Spleen (tissue), 11 donors: Measurements from ENCODE around the gene AXIN1. TPM values are rescaled to one million over a fixed set of nuclear protein-coding genes. Genes with fewer than 3 reads are reported as not detected.

Experiments
- DNase-seq: peaks from one replicate; pipeline ENCODE4 v3.0.0-alpha.2; 2020
- H3K27ac ChIP-seq, 8 donors: fragments of 200-600 bp; sonication (generic) in 7 of 8; 1 replicate in 4 of 8; 2 replicates in 4 of 8; pipeline versions ENCODE4 v1.5.0 to v1.8.0; 2016 to 2021; ENCODE audit warnings: inconsistent platforms in 4 of 8, mild to moderate bottlenecking in 4 of 8, moderate library complexity in 1 of 8
- H3K27me3 ChIP-seq, 7 donors: fragments of 200-600 bp; sonication (generic) in 6 of 7; replicated peaks in 1 of 7; 1 replicate in 4 of 7; 2 replicates in 3 of 7; pipeline versions ENCODE4 v1.5.0 to v1.8.0; 2016 to 2021; ENCODE audit warnings: inconsistent platforms in 3 of 7, mild to moderate bottlenecking in 1 of 7
- H3K36me3 ChIP-seq, 6 donors: fragments of 200-600 bp; sonication (generic) in 5 of 6; 1 replicate in 4 of 6; 2 replicates in 2 of 6; pipeline versions ENCODE4 v1.5.0 to v1.8.0; 2016 to 2021; ENCODE audit warnings: inconsistent platforms in 2 of 6
- H3K4me1 ChIP-seq, 6 donors: fragments of 200-600 bp; sonication (generic) in 5 of 6; 1 replicate in 3 of 6; 2 replicates in 3 of 6; pipeline versions ENCODE4 v1.5.0 to v1.8.0; 2016 to 2021; ENCODE audit warnings: inconsistent platforms in 3 of 6
- H3K4me3 ChIP-seq, 8 donors: fragments of 200-600 bp; sonication (generic) in 7 of 8; 1 replicate in 4 of 8; 2 replicates in 4 of 8; pipeline versions ENCODE4 v1.5.0 to v1.8.0; 2016 to 2021; ENCODE audit warnings: inconsistent platforms in 4 of 8, mild to moderate bottlenecking in 4 of 8, moderate library complexity in 2 of 8
- H3K9me3 ChIP-seq, 8 donors: fragments of 200-600 bp; sonication (generic) in 7 of 8; 1 replicate in 4 of 8; 2 replicates in 4 of 8; pipeline versions ENCODE4 v1.5.0 to v1.8.0; 2016 to 2021; ENCODE audit warnings: inconsistent platforms in 4 of 8
- CTCF ChIP-seq, 11 experiments: fragments of 200-600 bp in 7 of 11; fragments of 450-650 bp in 4 of 11; sonication (generic) in 4 of 11; IDR thresholded peaks in 8 of 11; conservative IDR thresholded peaks in 3 of 11; 1 replicate in 7 of 11; 2 replicates in 4 of 11; pipeline versions ENCODE4 v1.4.0 to v1.8.0; 2016 to 2021; ENCODE audit warnings: antibody characterized with exemption in 11 of 11, inconsistent platforms in 4 of 11, mild to moderate bottlenecking in 1 of 11
- POLR2A ChIP-seq, 3 donors: fragments of 450-650 bp; IDR thresholded peaks; one replicate each; pipeline ENCODE4 v1.5.1; 2017; ENCODE audit warnings: antibody characterized with exemption in 3 of 3, mild to moderate bottlenecking in 1 of 3
- POLR2AphosphoS5 ChIP-seq, 3 donors: sonication (generic); formaldehyde crosslinking; IDR thresholded peaks; one replicate each; pipeline ENCODE4 v1.5.1; 2017; ENCODE audit warnings: antibody characterized with exemption in 3 of 3
- WGBS, 5 donors: extraction: QIAGEN DNeasy Blood & Tissue Kit in 3 of 5; methylation state at CpG; one replicate each; pipeline versions ENCODE4 v1.1.5 to v1.1.7; 2013 to 2018; 5-methylcytosine and 5-hydroxymethylcytosine counted together
- intact Hi-C: fragments of 100-400 bp; cut with DNase I; formaldehyde crosslinking; loops from one replicate; pipeline ENCODE4 v1.15.0; 2023; ENCODE audit warnings: low total_unique reads
- polyA plus RNA-seq, 3 donors: library from polyadenylated mRNA; stranded (reverse); fragments of 200-250 nt; gene quantifications; one replicate each; pipeline ENCODE4 v1.2.1, GENCODE V29; 2013
- total RNA-seq, 7 donors: library from RNA; depleted of rRNA in 3 of 7; stranded (reverse); fragments of >200 nt in 3 of 7; fragmentation: NEBNext Ultra II Directional in 4 of 7; extraction: Animal tissue kit (Norgen Biotek cat#: 25700) in 4 of 7; gene quantifications; one replicate each; pipeline versions ENCODE4 v1.1.0 to v1.2.1, GENCODE V29; 2016 to 2021
- donor health status: healthy with polysubstance abuse.
- donor health status: DM: no; HTN: no; CAD: no; lungs with moderate emphysema.
- donor health status: DM: no; HTN: no; CAD: no.
- donor health status: Bipolar disorder and iron deficiency.
- donor health status: healthy.
- donor health status: DM: no; HTN: no; CAD: no.
- donor health status: DM: yes; HTN: yes; CAD: no.

The AXIN1 gene
- total and polyA plus RNA-seq, 10 donors, result 12.9 to 27.3 (median 23.9) TPM

- no peaks in the 10 kb centered on the region for H3K9me3 ChIP-seq
- WGBS, 5 donors, result 45 to 50% (median 49%) methylated on average over 6 of the region's 6 CpGs
- no peak for DNase-seq
- peaks cover 0 to 43% (median 24%) of the 10 kb centered on the region in 6 donors for H3K4me1 ChIP-seq
- H3K27ac ChIP-seq, result no peak overlapping the region
- TF ChIP-seq CTCF (IDR thresholded peaks at IDR 0.05 in 8 of 11, conservative IDR thresholded peaks at IDR 0.05 in 3 of 11) (no peak), POLR2AphosphoS5 (IDR thresholded peaks at IDR 0.05) (no peak), POLR2A (IDR thresholded peaks at IDR 0.05) (no peak)
- H3K36me3 ChIP-seq, result no peaks in the 10 kb centered on the region
- H3K4me3 ChIP-seq, result no peak overlapping the region
- intact Hi-C loops, result no loop called here
- peaks cover 4 to 95% (median 46%) of the 10 kb centered on the region in 7 donors for H3K27me3 ChIP-seq
These were observed 73.6 kb downstream of the AXIN1 start for GRCh38 chr16:278863-279366.

DNA sequence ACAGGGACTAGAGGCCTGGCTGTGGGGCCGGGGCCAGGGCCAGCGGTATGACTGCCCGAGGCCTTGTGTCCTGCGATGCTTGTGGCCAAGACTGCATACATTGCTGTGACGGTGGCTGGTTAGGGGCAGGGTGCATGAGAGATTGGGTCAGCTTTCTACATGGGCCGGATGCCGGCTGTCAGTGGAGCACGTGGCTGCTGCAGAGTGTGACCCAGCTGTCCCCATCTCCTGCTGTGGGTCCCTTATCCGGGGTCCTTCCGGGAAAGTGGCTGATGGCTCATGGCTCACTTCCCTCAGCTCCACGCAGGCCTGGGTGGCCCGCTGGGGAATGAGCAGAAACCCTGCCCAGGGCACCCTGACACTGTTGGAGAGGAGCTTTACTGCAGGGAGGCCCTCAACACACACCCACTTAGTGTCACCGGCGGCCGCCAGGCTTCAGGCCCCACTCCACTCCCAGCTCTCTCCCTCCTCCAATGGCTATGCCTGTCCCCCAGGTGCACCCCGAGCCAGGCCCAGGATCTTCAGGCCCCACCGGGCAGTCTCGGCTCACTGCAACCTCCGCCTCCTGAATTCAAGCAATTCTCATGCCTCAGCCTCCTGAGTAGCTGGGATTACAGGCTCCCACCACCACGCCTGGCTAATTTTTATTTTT, 76.0 kb downstream of the AXIN1 start:
- Histone ChIP-seq H3K27ac (no peak overlapping the region), H3K36me3 (no peaks in the 10 kb centered on the region), H3K27me3 (peaks cover 4 to 97% (median 44%) of the 10 kb centered on the region in 7 donors), H3K4me3 (peak overlapping the region in 1 of 8 donors; percentile 64), H3K9me3 (no peaks in the 10 kb centered on the region), H3K4me1 (peaks cover 0 to 40% (median 23%) of the 10 kb centered on the region in 6 donors)
- no peak for DNase-seq
- intact Hi-C loops, result no loop called here
- 84 to 90% (median 89%) methylated on average over 19 to 20 of the region's 20 CpGs for WGBS, 5 donors
- no peak for TF ChIP-seq CTCF (IDR thresholded peaks at IDR 0.05 in 8 of 11, conservative IDR thresholded peaks at IDR 0.05 in 3 of 11)
- TF ChIP-seq POLR2AphosphoS5 (IDR thresholded peaks at IDR 0.05), result no peak
- no peak for TF ChIP-seq POLR2A (IDR thresholded peaks at IDR 0.05)

DNA sequence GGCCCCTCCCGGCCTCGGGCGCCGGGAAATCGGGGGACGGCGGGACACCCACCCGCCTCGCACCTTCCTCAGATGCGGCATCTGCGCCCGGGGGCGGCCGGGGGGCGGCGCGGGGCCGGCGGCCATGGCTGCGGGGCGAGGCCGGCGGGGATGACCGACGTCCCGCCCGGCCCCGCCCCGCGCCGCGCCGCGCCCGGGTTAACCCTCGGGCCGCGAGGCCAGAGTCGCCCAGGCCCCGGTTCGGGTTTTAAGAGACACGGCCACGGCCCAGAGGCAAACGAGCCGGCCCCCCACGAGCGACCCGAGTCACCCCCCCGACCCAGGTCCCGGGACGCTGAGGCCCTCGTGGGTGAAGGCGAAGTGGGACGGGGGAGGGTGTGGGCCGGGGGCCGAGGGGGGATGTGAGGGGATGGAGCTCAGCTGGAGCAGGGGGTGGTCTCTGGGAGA, 76.7 kb downstream of the AXIN1 start, which contains the start of gene RGS11:
TSS of gene RGS11 (minus strand) at position 159 of the 447 bp plus-strand sequence. CDS start at position 126, 33 bp downstream.
- Histone ChIP-seq H3K9me3 (no peaks in the 10 kb centered on the region), H3K4me3 (peak within 1 kb of the TSS; percentile 3 to 64 (median 34)), H3K36me3 (no peaks in the 10 kb centered on the region), H3K4me1 (peaks cover 0 to 32% (median 18%) of the 10 kb centered on the region in 6 donors), H3K27me3 (peaks cover 2 to 97% (median 36%) of the 10 kb centered on the region in 7 donors), H3K27ac (no peak within 1 kb of the TSS)
- TF ChIP-seq CTCF (IDR thresholded peaks at IDR 0.05 in 8 of 11, conservative IDR thresholded peaks at IDR 0.05 in 3 of 11) (no peak), POLR2A (IDR thresholded peaks at IDR 0.05) (no peak), POLR2AphosphoS5 (IDR thresholded peaks at IDR 0.05) (no peak)
- DNase-seq, result no peak
- whole genome bisulfite sequencing, 5 donors, result 5 to 15% (median 9%) methylated on average over 13 to 56 of the region's 56 CpGs
- intact Hi-C loops, result no loop called here

GRCh38 chr16:275041-275641, 77.4 kb downstream of the AXIN1 start:
- 2 to 3% (median 2%) methylated on average over 11 to 58 of the region's 58 CpGs for WGBS, 5 donors
- Histone ChIP-seq H3K27ac (no peak overlapping the region), H3K27me3 (peaks cover 0 to 98% (median 32%) of the 10 kb centered on the region in 7 donors), H3K9me3 (no peaks in the 10 kb centered on the region), H3K36me3 (no peaks in the 10 kb centered on the region), H3K4me1 (peaks cover 0 to 29% (median 15%) of the 10 kb centered on the region in 6 donors), H3K4me3 (peak overlapping the region; percentile 3 to 64 (median 34))
- no peak for DNase-seq
- intact Hi-C loops, result no loop called here
- TF ChIP-seq POLR2A (IDR thresholded peaks at IDR 0.05) (no peak), POLR2AphosphoS5 (IDR thresholded peaks at IDR 0.05) (no peak), CTCF (IDR thresholded peaks at IDR 0.05 in 8 of 11, conservative IDR thresholded peaks at IDR 0.05 in 3 of 11) (no peak)
